ENCODE results near the gene G2E3.

Gene G2E3

DNA sequence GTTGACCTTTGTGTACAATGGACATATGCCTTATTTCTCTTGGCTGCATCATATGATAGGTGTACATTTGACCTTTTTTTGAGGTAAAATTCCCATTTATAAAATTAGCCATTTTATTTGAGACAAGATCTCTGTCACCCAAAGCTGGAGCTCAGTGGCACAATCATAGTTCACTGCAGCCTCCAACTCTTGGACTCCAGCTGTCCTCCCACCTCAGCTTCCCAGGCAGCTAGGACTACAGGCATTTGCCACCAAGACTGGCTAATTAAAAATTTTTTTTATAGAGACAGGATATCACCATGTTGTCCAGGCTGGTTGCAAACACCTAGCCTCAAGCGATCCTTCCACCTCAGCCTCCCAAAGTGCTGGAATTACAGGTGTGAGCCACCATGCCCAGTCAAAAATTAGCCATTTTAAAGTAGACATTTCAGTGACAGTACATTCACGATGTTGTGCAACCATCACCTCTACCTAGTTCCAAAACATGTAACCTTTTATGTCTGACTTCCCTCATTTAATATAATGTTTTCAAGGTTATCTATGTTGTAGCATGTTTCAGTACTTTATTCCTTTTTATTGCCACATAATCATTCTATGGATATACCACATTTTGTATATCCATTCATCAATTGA is 5.4 kb downstream of the G2E3 start:
- H3K4me3 ChIP-seq (ENCODE audit: low read length): no peak overlapping the region
- DNase-seq (ENCODE audit: low read depth): no peak
- TF ChIP-seq CTCF (IDR thresholded peaks at IDR 0.05; ENCODE audit: insufficient read depth, low read depth, low read length, missing control alignments): no peak

- no peak for TF ChIP-seq CTCF (IDR thresholded peaks at IDR 0.05; ENCODE audit: insufficient read depth, low read depth, low read length, missing control alignments)
- H3K4me3 ChIP-seq (ENCODE audit: low read length): no peak overlapping the region
- DNase-seq (ENCODE audit: low read depth): no peak
These were observed 5.9 kb downstream of the G2E3 start for GRCh38 chr14:30564868-30565248.

- H3K4me3 ChIP-seq (ENCODE audit: low read length): no peak overlapping the region
- no peak for DNase-seq (ENCODE audit: low read depth)
- no peak for TF ChIP-seq CTCF (IDR thresholded peaks at IDR 0.05; ENCODE audit: insufficient read depth, low read depth, low read length, missing control alignments)
These were observed 10.4 kb downstream of the G2E3 start for GRCh38 chr14:30569216-30569902.

- no peak for DNase-seq (ENCODE audit: low read depth)
- H3K4me3 ChIP-seq (ENCODE audit: low read length): no peak overlapping the region
- no peak for TF ChIP-seq CTCF (IDR thresholded peaks at IDR 0.05; ENCODE audit: insufficient read depth, low read depth, low read length, missing control alignments)
These were observed 10.9 kb downstream of the G2E3 start for GRCh38 chr14:30569903-30570226.

DNA sequence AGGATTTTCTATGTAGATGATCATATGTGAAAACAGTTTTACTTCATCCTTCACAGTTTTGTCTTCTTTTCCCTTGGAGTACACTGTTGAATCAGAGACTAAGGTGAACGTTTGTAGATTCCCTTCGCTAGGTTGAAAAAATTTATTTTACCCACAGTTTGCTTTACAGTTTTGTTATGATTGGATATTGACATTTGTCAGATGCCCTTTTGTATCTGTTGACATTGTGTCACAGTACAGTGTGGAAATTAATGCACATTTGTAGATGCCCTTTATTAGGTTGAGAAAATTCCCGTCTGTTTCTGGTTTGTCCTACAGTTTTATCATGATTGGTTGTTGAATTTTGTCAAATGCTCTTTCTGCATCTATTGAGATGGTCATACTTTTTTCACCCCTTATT is 13.3 kb downstream of the G2E3 start:
- H3K4me3 ChIP-seq (ENCODE audit: low read length): no peak overlapping the region
- TF ChIP-seq CTCF (IDR thresholded peaks at IDR 0.05; ENCODE audit: insufficient read depth, low read depth, low read length, missing control alignments): no peak
- no peak for DNase-seq (ENCODE audit: low read depth)

GRCh38 chr14:30572771-30573170 is 13.8 kb downstream of the G2E3 start:
- TF ChIP-seq CTCF (IDR thresholded peaks at IDR 0.05; ENCODE audit: insufficient read depth, low read depth, low read length, missing control alignments): no peak
- no peak overlapping the region for H3K4me3 ChIP-seq (ENCODE audit: low read length)
- DNase-seq (ENCODE audit: low read depth): no peak

All from epithelial cell of esophagus (primary cell).